GM10248 (cell line): ENCODE data around the gene TMLHE.
"Not testable (repeated sequence)": the region's sequence is repeated elsewhere in the genome, so short reads cannot be mapped to it uniquely, and the experiment has no call there.

Source experiments
- CTCF ChIA-PET: fragments of 300-600 bp; sonication (Branson Sonifier 250); formaldehyde crosslinking; extraction: SDS; loops from one replicate; lab custom pipeline; 2021; ENCODE audit warnings: antibody characterized with exemption; lab: Yijun Ruan, JAX
- POLR2A ChIA-PET: fragments of 350-650 bp; sonication (Branson Sonifier 250); formaldehyde crosslinking; extraction: SDS; loops from one replicate; lab custom pipeline; 2020; ENCODE audit warnings: antibody characterized with exemption; lab: Yijun Ruan, JAX
- DNase-seq: peaks from one replicate; pipeline ENCODE4 v3.0.0; 2012; ENCODE audit errors: extremely low spot score
- TF ChIP-seq, protein P1 (sequence below): IDR thresholded peaks from 2 replicates; pipeline ENCODE4 v1.5.1; 2012; ENCODE audit warnings: mild to moderate bottlenecking, low read depth; ENCODE audit errors: extremely low read depth, missing control alignments, control extremely low read depth

TMLHE gene

DNA sequence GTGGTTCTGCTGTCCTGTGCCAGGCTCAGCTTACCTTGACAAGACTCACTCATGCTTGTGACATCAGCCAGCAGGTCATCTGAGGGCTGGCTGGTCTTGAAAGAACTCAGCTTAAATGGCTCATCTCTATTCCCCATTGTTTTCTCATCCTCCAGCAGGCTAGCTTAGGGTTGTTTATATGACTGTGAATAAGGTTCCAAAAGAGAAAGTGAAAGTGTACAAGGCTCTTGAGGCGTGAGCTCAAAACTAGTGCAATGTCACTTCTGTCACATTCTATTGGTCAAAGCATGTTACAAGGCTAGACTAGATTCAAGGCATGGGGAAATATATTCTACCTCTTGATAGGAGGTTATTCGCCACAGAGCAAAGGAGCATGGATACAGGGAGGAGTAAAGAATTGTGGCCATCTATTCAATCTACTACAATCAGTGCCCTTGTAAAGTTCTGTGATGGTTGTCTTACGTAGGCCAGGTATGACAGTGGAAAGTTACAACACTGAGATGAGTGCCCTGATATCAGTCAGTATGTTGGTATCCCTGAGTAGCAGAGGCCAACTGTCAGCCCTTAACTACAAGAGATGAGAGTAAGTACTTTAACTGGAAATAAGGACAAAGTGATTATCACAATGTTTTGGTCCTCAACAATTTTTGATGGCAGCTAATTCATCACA lies 19.8 kb upstream of the TMLHE start:
- no peak for DNase-seq
- ChIA-PET CTCF (interaction anchor here (2.6 kb wide), 1 partner anchor 16 kb away, joined by 5 read pairs; no protein-coding TSS in a partner anchor), POLR2A (no interaction called here)

DNA sequence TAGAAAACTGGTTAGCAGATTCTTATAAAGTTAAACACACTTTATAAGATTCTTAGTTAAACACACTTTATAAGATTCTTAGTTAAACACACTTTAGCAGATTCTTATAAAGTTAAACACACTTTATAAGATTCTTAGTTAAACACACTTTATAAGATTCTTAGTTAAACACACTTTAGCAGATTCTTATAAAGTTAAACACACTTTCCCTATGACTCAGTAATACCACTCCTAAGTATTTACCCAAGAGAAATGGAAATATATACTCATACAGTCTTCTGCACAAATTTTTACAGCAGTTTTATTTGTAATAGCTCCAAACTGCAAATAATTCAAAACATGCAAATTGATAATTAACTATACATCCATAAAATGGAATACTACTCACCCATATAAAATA lies 7.4 kb upstream of the TMLHE start:
- CTCF ChIA-PET, POLR2A ChIA-PET, DNase-seq: not testable (repeated sequence)

More for the DNA sequence above, 19.8 kb upstream of the TMLHE start:
- TF ChIP-seq, protein P1, sequence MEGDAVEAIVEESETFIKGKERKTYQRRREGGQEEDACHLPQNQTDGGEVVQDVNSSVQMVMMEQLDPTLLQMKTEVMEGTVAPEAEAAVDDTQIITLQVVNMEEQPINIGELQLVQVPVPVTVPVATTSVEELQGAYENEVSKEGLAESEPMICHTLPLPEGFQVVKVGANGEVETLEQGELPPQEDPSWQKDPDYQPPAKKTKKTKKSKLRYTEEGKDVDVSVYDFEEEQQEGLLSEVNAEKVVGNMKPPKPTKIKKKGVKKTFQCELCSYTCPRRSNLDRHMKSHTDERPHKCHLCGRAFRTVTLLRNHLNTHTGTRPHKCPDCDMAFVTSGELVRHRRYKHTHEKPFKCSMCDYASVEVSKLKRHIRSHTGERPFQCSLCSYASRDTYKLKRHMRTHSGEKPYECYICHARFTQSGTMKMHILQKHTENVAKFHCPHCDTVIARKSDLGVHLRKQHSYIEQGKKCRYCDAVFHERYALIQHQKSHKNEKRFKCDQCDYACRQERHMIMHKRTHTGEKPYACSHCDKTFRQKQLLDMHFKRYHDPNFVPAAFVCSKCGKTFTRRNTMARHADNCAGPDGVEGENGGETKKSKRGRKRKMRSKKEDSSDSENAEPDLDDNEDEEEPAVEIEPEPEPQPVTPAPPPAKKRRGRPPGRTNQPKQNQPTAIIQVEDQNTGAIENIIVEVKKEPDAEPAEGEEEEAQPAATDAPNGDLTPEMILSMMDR = no peak

DNA sequence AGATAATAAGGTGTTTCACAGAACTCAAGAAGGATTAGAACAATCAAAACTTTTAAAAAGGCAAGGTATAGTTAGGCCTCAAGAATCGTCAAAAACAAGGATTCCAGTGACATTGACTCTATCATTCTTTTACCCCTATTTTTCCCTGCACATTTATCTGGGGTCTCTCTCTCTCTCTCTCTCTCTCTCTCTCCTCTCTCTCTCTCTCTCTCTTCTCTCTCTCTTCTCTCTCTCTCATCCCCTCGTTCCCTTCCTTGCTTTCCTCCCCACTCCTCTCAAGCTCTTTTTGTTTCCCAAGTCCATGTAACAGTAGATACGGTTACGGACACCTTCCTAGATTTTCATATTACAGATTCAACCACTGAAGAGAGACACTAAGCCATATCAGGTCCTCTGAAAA lies 3.2 kb upstream of the TMLHE start:
- TF ChIP-seq, protein P1 = no peak
- POLR2A ChIA-PET = no interaction called here
- CTCF ChIA-PET = interaction anchor here (1.7 kb wide), 1 partner anchor 17 kb away, joined by 5 read pairs; no protein-coding TSS in a partner anchor
- DNase-seq = no peak

DNA sequence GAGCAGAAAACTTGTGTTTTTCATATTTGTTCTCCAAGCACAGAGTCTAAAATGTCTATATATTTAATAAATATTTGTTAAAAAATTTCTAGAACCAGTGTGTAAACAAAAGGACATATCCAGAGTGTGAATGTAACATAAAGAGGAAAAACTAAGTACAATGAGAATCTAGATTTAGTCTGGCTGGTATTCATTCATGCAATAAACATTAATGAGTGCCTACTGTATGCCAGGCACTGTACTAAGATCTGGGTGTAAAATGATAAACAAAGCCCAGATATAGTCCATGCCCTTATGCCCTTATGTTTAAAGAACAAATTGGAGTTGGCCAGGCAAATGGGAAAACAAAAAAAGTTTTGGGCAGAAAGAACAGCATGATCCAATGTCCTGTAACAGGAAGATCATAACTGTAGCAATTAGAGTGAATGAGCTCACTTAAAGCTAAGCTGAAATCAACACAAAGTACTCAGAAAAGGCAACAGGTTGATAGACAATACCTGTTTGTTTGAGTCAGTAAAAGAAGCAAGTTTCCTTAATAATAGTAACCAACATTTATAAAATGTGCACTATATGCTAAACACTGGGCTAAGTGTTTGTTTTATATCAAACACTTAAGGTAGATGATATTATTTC lies 1.3 kb upstream of the TMLHE start:
- CTCF ChIA-PET = no interaction called here
- no peak for DNase-seq
- POLR2A ChIA-PET = no interaction called here
- TF ChIP-seq, protein P1 = no peak

DNA sequence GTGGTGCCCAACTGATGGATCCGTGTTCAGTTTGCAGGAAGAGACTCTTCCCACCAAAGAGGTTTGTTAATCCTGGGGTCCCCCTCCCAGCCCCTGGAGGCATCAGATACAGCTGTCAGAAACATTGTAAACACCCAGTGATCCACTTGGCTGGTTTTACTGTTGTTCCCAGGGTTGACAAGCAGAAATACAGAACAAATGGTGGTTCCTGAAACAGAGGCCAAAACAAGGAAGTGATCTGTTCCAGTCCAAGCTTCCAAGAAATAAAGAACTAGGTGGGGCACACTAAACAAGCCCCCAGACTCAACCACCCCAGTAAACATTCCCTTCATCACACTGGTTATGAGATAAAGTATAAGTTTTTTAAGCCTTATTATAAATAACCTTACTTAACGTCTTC lies 1.4 kb downstream of the TMLHE start:
- DNase-seq = no peak
- POLR2A ChIA-PET = no interaction called here
- CTCF ChIA-PET = no interaction called here
- TF ChIP-seq, protein P1 = no peak

DNA sequence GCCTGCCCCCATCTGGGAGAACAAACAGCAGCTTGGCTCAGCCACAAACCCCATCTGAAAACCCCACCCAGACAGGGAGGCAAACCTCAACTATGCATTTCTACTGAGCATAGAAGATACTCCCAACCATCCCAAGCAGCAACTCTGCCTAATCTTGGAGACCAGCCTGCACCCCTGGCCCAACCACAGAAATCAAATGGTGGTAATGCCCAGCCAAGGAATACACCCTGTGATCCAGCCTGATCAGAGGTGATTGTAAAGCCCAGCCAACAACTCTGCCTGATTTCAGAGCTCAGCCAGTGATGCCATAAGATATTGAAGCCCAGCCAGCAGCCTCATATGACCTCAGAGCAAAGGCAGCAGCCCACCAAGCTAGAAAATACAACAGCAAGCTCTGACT lies 19.8 kb downstream of the TMLHE start:
- CTCF ChIA-PET = no interaction called here
- TF ChIP-seq, protein P1 = no peak
- POLR2A ChIA-PET = no interaction called here
- no peak for DNase-seq

DNA sequence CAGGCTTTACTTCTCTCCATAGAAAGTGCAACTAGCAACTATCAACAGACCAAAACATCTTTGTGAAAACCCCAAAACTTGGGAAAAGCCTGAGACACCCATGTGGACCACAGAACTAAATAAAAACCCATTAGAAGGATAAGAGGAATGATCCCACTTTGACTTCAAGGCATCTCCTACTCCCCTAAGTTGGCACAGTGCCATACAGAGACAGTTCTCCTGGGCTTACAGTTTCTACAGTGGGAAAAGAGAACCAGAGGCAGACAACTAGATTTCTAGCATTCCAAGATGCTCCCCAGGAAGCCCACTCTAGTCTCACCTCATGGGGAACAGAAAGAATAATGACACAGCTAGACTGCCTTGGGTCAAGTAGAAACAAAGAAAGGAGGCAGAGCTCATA lies 20.4 kb downstream of the TMLHE start:
- ChIA-PET POLR2A (no interaction called here), CTCF (no interaction called here)
- TF ChIP-seq, protein P1 = no peak
- DNase-seq = no peak
